Mesenchymal stem cell (in vitro differentiated cells and primary cell): ENCODE results near the gene TRHDE.
A peak's percentile ranks its signal among the peaks of the same experiment; 100 is the strongest.

Experiments
- DNase-seq: peaks from one replicate; pipeline ENCODE4 v3.0.0-alpha.2; 2013
- H2AFZ ChIP-seq: one replicate; pipeline ENCODE4 v1.6.1; 2013; ENCODE audit warnings: low read depth, mild to moderate bottlenecking, control low read depth, inconsistent platforms, low read length, moderate library complexity
- H2AK5ac ChIP-seq: 2 replicates; pipeline ENCODE4 v1.6.1; 2013; ENCODE audit warnings: low read length, moderate library complexity, mild to moderate bottlenecking, inconsistent platforms; ENCODE audit not compliant: severe bottlenecking
- H2BK120ac ChIP-seq: one replicate; pipeline ENCODE4 v1.6.1; 2013; ENCODE audit warnings: low read depth, mild to moderate bottlenecking, inconsistent platforms, low read length, moderate library complexity
- H2BK12ac ChIP-seq, 2 experiments: one replicate each; pipeline ENCODE4 v1.6.1; 2013; ENCODE audit warnings: inconsistent platforms in 2 of 2, low read length in 2 of 2, mild to moderate bottlenecking in 2 of 2, moderate library complexity in 2 of 2, control low read depth in 1 of 2
- H2BK15ac ChIP-seq: one replicate; pipeline ENCODE4 v1.6.1; 2013; ENCODE audit warnings: mild to moderate bottlenecking, low read depth, inconsistent platforms; ENCODE audit not compliant: poor library complexity, severe bottlenecking
- H2BK5ac ChIP-seq: 2 replicates; pipeline ENCODE4 v1.6.1; 2013; ENCODE audit warnings: low read depth, mild to moderate bottlenecking, low read length, control low read depth, inconsistent platforms; ENCODE audit not compliant: poor library complexity, severe bottlenecking
- H3K14ac ChIP-seq, 2 experiments: one replicate each; pipeline ENCODE4 v1.6.1; 2013; ENCODE audit warnings: inconsistent platforms in 2 of 2, low read length in 2 of 2, control low read depth in 1 of 2, mild to moderate bottlenecking in 1 of 2, moderate library complexity in 1 of 2
- H3K18ac ChIP-seq, 2 experiments: one replicate each; pipeline ENCODE4 v1.6.1; 2013; ENCODE audit warnings: inconsistent platforms in 2 of 2, low read length in 2 of 2, control low read depth in 1 of 2, low read depth in 1 of 2, mild to moderate bottlenecking in 1 of 2
- H3K23ac ChIP-seq, 2 experiments: one replicate each; pipeline ENCODE4 v1.6.1; 2013; ENCODE audit warnings: inconsistent platforms in 2 of 2, low read length in 2 of 2, mild to moderate bottlenecking in 2 of 2, moderate library complexity in 2 of 2, control low read depth in 1 of 2
- H3K27ac ChIP-seq: 2 replicates; pipeline ENCODE4 v1.5.1; 2013; ENCODE audit warnings: mild to moderate bottlenecking, moderate library complexity, low read length, control low read depth, inconsistent platforms; ENCODE audit not compliant: poor library complexity, severe bottlenecking
- H3K27me3 ChIP-seq, 2 experiments: 2 replicates each; pipeline versions ENCODE4 v1.6.1 to v1.7.0; 2013; ENCODE audit warnings: low read length in 2 of 2, mild to moderate bottlenecking in 2 of 2, moderate library complexity in 2 of 2, control low read depth in 1 of 2, inconsistent platforms in 1 of 2; ENCODE audit not compliant: control insufficient read depth in 1 of 2, insufficient read depth in 1 of 2
- H3K36me3 ChIP-seq, 2 experiments: 2 replicates each; pipeline versions ENCODE4 v1.6.1 to v1.7.0; 2013; ENCODE audit warnings: low read length in 2 of 2, control low read depth in 1 of 2, inconsistent platforms in 1 of 2, low read depth in 1 of 2, mild to moderate bottlenecking in 1 of 2; ENCODE audit not compliant: insufficient read depth in 2 of 2, control insufficient read depth in 1 of 2
- H3K4ac ChIP-seq, 2 experiments: one replicate each; pipeline ENCODE4 v1.6.1; 2013; ENCODE audit warnings: inconsistent platforms in 2 of 2, low read length in 2 of 2, mild to moderate bottlenecking in 2 of 2, moderate library complexity in 2 of 2, control low read depth in 1 of 2, low read depth in 1 of 2
- H3K4me1 ChIP-seq: 2 replicates; pipeline ENCODE4 v1.6.1; 2013; ENCODE audit warnings: low read depth, low read length, control low read depth; ENCODE audit not compliant: control insufficient read depth, insufficient read depth
- H3K4me2 ChIP-seq: 2 replicates; pipeline ENCODE4 v1.6.1; 2013; ENCODE audit warnings: low read length, mild to moderate bottlenecking, inconsistent platforms; ENCODE audit not compliant: poor library complexity, severe bottlenecking
- H3K4me3 ChIP-seq, 2 experiments: 2 replicates each; pipeline versions ENCODE4 v1.5.1 to v1.7.0; 2013; ENCODE audit warnings: low read length in 2 of 2, mild to moderate bottlenecking in 2 of 2, control low read depth in 1 of 2, low read depth in 1 of 2; ENCODE audit not compliant: insufficient read depth in 1 of 2
- H3K79me1 ChIP-seq: replicated peaks from 2 replicates; pipeline ENCODE4 v1.6.1; 2013; ENCODE audit warnings: mild to moderate bottlenecking, control low read depth, low read length, inconsistent platforms; ENCODE audit not compliant: poor library complexity, severe bottlenecking
- H3K9ac ChIP-seq: 2 replicates; pipeline ENCODE4 v1.7.0; 2013; ENCODE audit warnings: mild to moderate bottlenecking, low read length, moderate library complexity
- H3K9me3 ChIP-seq: 2 replicates; pipeline ENCODE4 v1.7.0; 2013; ENCODE audit warnings: mild to moderate bottlenecking, low read length; ENCODE audit not compliant: control insufficient read depth
- H4K8ac ChIP-seq: one replicate; pipeline ENCODE4 v1.6.1; 2013; ENCODE audit warnings: inconsistent platforms, mild to moderate bottlenecking, low read length, moderate library complexity
- H4K91ac ChIP-seq: one replicate; pipeline ENCODE4 v1.6.1; 2013; ENCODE audit warnings: mild to moderate bottlenecking, low read length, inconsistent platforms
- WGBS: methylation state at CpG from one replicate; pipeline ENCODE4 v1.1.7; 2013; ENCODE audit warnings: mixed read lengths; 5-methylcytosine and 5-hydroxymethylcytosine counted together

Gene TRHDE

DNA sequence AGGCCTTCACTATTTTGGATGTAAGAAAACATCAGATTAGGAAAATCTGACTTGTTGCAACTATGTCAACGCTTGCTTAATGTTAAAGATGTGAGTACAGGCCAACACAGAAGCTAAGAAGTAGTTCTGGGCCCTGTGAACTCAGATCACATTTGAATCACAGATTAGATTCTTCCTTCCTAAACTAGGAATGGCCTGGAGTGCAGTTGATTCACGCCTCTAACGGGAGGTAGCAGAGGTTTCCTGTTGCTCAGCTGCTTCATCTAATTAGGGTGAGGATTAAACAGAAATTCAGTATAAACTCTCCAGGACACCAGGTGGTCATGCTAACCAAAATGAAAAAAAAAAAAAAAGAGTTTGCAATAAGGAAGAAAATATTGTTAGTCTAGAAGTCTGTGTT is 314.3 kb downstream of the TRHDE start:
- H2BK15ac ChIP-seq = no peak overlapping the region
- H4K8ac ChIP-seq = no peak overlapping the region
- H3K23ac ChIP-seq = no peak overlapping the region
- H3K4me2 ChIP-seq = no peak overlapping the region
- no peak overlapping the region for H2AFZ ChIP-seq
- no peaks in the 10 kb centered on the region for H3K27me3 ChIP-seq
- H3K36me3 ChIP-seq = no peaks in the 10 kb centered on the region
- H3K18ac ChIP-seq = no peak overlapping the region
- H2AK5ac ChIP-seq = no peak overlapping the region
- 86% methylated on average over 1 of the region's 3 CpGs for WGBS
- H4K91ac ChIP-seq = no peak overlapping the region
- no peaks in the 10 kb centered on the region for H3K79me1 ChIP-seq
- H3K4me3 ChIP-seq = no peak overlapping the region
- H2BK120ac ChIP-seq = no peak overlapping the region
- H2BK5ac ChIP-seq = no peak overlapping the region
- no peak for DNase-seq
- no peak overlapping the region for H3K4ac ChIP-seq
- H3K27ac ChIP-seq = no peak overlapping the region
- H3K9ac ChIP-seq = no peak overlapping the region
- H2BK12ac ChIP-seq = no peak overlapping the region
- H3K14ac ChIP-seq = no peak overlapping the region
- no peaks in the 10 kb centered on the region for H3K9me3 ChIP-seq
- no peaks in the 10 kb centered on the region for H3K4me1 ChIP-seq

DNA sequence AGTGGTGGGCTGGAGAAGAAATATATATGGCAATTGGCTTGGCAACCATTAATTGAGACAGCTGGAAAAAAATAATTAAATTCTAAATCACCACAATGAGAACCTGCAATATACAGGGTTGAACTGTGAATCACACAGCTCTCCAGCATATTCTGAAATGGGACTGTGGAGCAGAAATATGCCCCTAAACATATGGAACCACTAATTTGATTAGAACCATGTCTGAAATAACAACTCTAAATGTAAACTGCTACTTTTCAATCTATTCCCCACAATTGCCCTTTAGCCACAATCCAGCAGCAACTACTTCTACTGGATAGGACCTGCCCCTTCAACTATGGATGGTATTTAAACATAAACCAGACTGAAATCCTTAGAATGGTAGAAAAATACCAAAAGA is 330.4 kb downstream of the TRHDE start:
- no peak overlapping the region for H2BK5ac ChIP-seq
- H2AFZ ChIP-seq = no peak overlapping the region
- H3K27ac ChIP-seq = no peak overlapping the region
- H2BK120ac ChIP-seq = no peak overlapping the region
- no peak overlapping the region for H3K4me3 ChIP-seq
- DNase-seq = no peak
- H2AK5ac ChIP-seq = no peak overlapping the region
- no peaks in the 10 kb centered on the region for H3K4me1 ChIP-seq
- H3K18ac ChIP-seq = no peak overlapping the region
- no peak overlapping the region for H3K23ac ChIP-seq
- H4K91ac ChIP-seq = no peak overlapping the region
- H3K9me3 ChIP-seq = peaks cover 31% of the 10 kb centered on the region
- no peaks in the 10 kb centered on the region for H3K79me1 ChIP-seq
- H3K4me2 ChIP-seq = no peak overlapping the region
- no peaks in the 10 kb centered on the region for H3K36me3 ChIP-seq
- no peak overlapping the region for H2BK15ac ChIP-seq
- H3K14ac ChIP-seq = no peak overlapping the region
- no peaks in the 10 kb centered on the region for H3K27me3 ChIP-seq
- no peak overlapping the region for H3K9ac ChIP-seq
- H4K8ac ChIP-seq = no peak overlapping the region
- no peak overlapping the region for H2BK12ac ChIP-seq
- H3K4ac ChIP-seq = no peak overlapping the region

DNA sequence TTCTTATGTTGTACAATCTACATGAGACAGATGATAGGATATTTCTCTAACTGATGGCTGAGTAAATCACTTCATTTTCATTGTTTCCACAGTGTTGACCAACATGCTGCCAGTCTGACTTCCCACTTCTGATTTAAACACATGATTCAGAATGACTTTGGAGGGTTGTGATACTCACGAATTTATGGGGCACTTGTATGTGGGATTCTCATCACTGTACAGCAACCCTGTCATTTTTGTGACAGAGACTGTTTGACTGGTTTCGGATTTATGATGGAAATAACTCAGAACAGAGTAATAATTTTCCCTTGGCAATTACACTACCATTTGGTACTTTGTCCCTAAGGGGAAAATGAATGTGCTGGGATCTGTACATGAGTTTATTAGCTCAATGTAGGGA is 333.8 kb downstream of the TRHDE start:
- H3K36me3 ChIP-seq = no peaks in the 10 kb centered on the region
- H2AK5ac ChIP-seq = no peak overlapping the region
- no peak overlapping the region for H3K18ac ChIP-seq
- H4K91ac ChIP-seq = no peak overlapping the region
- H3K23ac ChIP-seq = no peak overlapping the region
- no peak overlapping the region for H4K8ac ChIP-seq
- H3K27me3 ChIP-seq = no peaks in the 10 kb centered on the region
- no peak overlapping the region for H3K27ac ChIP-seq
- H2BK120ac ChIP-seq = no peak overlapping the region
- no peak overlapping the region for H2AFZ ChIP-seq
- H2BK12ac ChIP-seq = no peak overlapping the region
- H3K79me1 ChIP-seq = no peaks in the 10 kb centered on the region
- H3K4me2 ChIP-seq = no peak overlapping the region
- H3K4ac ChIP-seq = no peak overlapping the region
- no peak overlapping the region for H3K14ac ChIP-seq
- DNase-seq = no peak
- no peak overlapping the region for H2BK15ac ChIP-seq
- WGBS = 60% methylated on average over 1 of the region's 2 CpGs
- H3K4me3 ChIP-seq = no peak overlapping the region
- peaks cover 4% of the 10 kb centered on the region for H3K4me1 ChIP-seq
- peaks cover 15% of the 10 kb centered on the region for H3K9me3 ChIP-seq
- H2BK5ac ChIP-seq = no peak overlapping the region
- H3K9ac ChIP-seq = no peak overlapping the region

GRCh38 chr12:72610342-72610741 is 338.2 kb downstream of the TRHDE start:
- peaks cover 2% of the 10 kb centered on the region for H3K9me3 ChIP-seq
- no peaks in the 10 kb centered on the region for H3K79me1 ChIP-seq
- peaks cover 5% of the 10 kb centered on the region for H3K4me1 ChIP-seq
- H3K4ac ChIP-seq = no peak overlapping the region
- no peak overlapping the region for H3K14ac ChIP-seq
- DNase-seq = no peak
- H2BK5ac ChIP-seq = no peak overlapping the region
- 70% methylated on average over 9 of the region's 10 CpGs for WGBS
- no peak overlapping the region for H3K23ac ChIP-seq
- H3K27me3 ChIP-seq = no peaks in the 10 kb centered on the region
- no peak overlapping the region for H2AFZ ChIP-seq
- no peak overlapping the region for H2AK5ac ChIP-seq
- H3K36me3 ChIP-seq = no peaks in the 10 kb centered on the region
- no peak overlapping the region for H3K9ac ChIP-seq
- no peak overlapping the region for H2BK15ac ChIP-seq
- H2BK120ac ChIP-seq = no peak overlapping the region
- H4K91ac ChIP-seq = no peak overlapping the region
- no peak overlapping the region for H3K4me2 ChIP-seq
- no peak overlapping the region for H3K18ac ChIP-seq
- no peak overlapping the region for H2BK12ac ChIP-seq
- H3K27ac ChIP-seq = no peak overlapping the region
- H3K4me3 ChIP-seq = no peak overlapping the region
- peak overlapping the region; percentile 42 for H4K8ac ChIP-seq
